NCI-H82 treated with DMSO at 0.1 percent for 48 hours (cell line): ENCODE results near the gene ASF1B.
"Not testable (repeated sequence)": the region's sequence is repeated elsewhere in the genome, so short reads cannot be mapped to it uniquely, and the experiment has no call there.

Experiments
- DNase-seq: peaks from one replicate; lab custom pipeline; 2025; ENCODE audit not compliant: unreplicated experiment; lab: John Stamatoyannopoulos, UW

The ASF1B gene

DNA sequence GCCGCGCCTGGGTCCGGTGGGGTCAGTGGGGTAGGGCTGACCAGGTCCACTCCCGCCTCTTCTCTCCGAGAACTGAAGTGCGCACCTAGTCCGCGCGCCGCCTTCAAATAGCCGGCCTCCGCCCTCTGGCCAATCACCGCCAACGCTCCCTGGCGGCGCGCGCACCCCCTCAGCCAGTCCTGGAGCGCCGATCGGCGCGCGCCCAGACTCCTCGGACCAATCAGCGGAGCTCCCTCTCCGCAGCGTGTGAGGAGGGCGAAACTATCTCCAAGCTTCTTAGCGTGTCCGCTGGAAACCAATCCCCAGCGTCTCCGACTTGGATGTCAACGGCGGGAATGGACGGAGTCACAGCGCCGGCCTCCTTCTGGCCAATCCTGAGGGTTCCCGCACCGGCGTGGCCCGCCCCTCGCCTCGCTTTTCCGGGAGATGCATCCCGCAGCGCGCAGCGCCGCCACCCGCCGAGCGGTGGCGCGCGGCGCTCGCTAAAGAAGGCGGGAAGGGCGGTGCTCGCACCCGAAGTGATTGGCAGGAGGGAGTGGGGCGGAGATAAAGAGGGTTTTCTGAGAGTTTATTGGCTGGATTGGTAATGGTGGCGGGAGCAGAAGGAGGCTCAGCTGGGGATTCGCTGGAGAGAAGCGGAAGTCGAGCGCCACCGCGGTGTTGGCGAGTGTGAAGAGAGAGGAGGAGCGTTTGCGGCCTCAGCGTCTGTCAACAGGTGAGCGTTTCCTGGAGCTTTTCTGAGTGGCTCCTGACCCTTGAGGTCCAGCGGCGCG lies at the start of gene ASF1B:
Gene ASF1B (minus strand): TSS at position 81 of the 773 bp plus-strand sequence. CDS start 133 bp downstream, outside the sequence.
- peak; percentile 100 for DNase-seq

DNA sequence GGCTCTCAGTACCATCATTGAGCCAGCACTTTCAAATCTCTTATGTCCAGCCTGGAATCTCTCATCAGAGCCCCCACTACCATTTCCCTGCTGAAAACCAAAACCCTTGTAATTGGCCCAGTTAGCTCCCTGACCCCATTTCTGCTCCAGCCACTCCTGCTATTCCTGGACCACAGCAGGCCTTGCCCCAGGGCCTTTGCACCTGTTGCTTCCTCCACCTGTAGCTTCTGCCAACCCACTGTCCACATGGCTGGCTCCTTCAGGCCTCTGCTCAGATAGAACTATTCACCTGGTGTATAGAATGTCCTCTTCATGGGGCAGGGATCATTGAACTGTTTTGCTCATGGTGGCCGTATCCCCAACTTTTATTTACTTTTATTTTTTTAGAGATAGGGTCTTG lies 49.3 kb upstream of the ASF1B start:
- not testable (repeated sequence) for DNase-seq

DNA sequence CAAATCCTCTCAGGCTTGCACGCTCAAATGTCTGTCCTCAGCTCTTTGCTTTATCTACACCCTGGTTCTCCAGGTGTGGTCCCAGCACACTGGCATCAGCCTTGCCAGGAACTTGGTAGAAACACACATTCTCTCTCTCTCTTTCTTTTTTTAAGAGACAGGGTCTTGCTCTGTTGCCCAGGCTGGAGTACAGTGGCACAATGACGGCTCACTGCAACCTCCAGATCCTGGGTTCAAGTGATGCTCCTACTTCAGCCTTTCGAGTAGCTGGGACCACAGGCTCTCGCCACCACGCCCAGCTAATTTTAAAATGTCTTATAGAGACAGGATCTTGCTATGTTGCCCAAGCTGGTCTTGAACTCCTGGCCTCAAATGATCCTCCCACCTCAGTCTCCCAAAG lies 48.8 kb upstream of the ASF1B start:
- DNase-seq = no peak

DNA sequence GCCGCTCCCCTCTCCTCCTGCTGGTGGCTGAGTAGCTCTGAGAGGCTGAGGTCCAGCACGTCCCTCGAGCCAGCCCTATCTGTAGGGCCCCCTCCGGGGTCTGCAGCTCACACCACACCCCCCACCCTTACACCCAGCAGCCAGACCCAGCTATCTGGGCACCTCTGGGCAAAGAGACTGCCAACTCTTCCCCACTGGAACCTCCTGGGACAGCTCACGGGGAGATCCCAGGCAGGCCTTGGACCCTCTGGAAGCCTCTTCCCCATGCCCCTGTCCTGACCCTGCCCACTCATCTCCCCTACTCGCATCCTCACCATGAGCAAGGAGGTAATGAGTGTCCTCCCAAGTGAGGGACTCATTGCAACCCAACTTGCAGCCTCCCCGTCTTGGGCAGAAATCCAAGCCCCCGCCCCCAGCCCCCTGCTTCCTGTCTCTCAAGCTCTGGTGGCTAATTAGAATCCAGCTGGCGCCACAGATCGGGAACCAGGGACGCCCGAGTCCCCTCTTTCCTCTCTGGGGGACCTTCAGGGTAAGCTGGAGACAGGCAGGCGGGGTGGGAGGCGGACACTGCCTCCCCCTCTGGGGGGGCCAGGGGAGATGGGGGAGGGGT lies 47.5 kb upstream of the ASF1B start:
- DNase-seq = no peak

DNA sequence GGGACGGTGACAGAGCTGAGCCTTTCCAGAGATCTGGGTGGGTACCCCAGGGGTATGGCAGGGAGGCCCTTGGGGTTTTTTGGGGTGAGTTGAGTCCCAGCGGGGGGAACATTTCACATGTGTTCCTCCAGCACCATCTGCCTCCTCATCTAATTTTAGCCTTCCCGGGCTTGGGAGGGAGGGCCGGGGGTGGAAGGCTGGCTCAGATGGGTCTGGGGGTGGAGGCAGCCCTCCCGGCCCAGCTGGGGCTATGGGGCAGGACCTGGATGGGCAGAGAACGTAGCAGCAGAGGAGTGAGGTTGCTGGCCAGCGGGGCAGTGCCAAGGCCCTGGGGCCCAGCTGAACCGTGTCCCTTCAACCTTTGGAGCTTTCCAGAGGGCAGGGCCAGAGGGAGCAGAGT lies 46.1 kb upstream of the ASF1B start:
- no peak for DNase-seq

DNA sequence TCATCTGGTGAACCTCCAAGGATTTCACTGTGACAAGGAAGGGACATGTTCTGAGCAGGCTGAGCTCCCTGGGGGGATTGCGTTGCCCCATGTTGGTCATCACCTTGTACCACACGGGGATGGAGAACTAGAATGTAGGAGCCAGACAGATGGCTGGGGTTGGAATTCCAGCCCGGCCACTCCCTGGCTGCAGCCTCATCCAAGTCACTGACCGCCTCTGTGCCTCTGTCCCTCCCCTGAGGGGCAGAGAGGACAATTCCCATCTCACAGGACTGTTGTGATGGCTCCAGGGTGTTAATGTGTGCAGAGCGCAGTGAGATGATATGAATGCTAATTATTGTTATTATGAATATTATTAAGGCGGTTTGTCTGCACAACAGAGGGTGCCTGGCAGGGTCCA lies 45.5 kb upstream of the ASF1B start:
- no peak for DNase-seq

DNA sequence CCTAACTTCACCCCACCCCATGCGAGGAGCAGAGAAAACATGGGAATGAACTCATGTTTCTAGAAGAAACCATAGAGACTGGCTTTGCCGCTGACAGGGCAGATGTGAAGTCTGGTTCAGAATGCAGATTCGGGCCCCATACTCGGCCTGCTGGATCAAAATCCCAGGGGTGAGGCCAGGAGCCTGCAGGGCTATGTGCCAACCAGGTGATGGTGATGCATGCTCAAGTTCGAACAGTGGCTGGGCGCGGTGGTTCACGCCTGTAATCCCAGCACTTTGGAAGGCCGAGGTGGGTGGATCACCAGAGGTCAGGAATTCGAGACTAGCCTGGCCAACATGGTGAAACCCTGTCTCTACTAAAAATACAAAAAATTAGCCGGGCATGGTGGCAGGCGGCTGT lies 44.8 kb upstream of the ASF1B start:
- DNase-seq = not testable (repeated sequence)

DNA sequence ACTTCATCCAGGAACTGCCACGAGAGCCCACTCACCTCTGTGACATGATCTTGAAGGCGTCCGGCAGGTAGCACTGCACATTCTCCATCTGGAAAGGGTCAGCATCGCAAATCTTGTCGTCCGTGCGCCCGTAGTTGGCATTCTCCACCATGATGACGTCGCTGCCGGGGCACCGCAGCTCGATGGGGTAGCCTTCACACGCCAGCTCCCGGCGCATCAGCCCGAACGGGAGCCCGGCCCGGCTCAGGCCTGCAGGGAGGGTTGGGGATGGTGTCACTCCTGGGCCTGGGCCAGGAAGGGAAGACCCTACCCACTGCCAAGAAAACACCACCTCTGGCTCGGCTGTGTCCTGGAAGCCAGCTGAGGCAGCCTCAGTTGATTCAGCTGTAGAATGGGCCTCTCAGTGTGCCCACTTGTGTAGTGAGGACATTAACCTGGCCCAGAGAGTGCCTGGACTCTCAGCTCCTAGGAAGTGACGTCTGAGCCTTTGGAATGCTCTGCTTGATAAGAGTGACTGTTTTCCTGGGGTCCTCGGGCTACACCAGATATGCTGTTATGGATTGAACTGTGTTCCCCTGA lies 41.2 kb upstream of the ASF1B start:
- DNase-seq = no peak

DNA sequence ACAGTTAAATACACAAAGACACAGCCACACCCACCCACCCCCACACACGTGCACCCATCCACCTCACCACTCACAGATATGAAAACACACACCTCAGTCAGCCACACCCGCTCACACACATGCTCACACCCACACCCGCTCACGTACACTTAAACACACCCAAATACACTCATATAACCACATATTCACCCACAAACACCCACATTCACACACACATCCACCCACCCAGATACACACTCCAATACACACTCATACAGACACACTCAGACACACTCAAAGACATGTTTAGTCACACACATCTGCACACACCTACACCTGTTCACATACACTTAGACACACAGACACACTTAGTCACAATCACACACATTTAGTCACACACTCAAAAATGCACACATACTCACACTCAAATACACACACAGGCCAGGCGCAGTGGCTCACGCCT lies 39.0 kb upstream of the ASF1B start:
- DNase-seq = no peak

DNA sequence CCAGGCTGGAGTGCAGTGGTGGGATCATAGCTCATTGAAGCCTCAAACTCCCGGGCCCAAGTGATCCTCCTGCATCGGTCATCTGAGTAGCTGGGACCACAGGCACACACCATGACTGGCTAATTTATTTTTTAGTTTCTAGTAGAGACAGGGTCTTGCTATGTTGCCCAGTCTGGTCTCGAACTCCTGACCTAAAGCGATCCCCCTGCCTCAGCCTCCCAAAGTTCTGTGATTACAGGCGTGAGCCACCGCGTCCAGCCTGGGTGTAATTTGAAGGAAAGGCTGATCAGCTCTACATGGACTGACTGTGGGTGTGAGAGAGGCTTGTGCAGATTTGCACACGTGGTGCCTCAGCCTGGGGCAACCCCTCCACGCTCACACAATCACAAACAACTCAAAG lies 38.5 kb upstream of the ASF1B start:
- no peak for DNase-seq

DNA sequence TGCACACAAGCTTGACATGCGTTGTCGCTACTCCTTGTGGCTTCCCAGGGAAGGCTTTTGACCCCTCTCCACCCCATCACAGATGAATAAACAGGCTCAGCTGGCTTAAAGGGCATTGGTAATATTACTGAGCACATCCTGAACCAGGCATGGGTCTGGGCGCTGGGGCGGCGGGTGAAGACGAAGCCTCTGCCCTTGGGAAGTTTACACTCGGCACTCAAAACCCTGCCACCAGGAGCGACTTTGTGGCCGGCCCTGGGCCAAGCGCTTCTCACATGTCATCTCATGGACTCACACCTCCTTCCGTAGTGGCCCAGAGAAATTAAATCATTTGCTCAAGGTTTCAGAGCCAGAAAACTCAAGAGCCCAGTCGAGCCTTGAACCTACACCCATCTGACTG lies 32.6 kb upstream of the ASF1B start:
- no peak for DNase-seq

DNA sequence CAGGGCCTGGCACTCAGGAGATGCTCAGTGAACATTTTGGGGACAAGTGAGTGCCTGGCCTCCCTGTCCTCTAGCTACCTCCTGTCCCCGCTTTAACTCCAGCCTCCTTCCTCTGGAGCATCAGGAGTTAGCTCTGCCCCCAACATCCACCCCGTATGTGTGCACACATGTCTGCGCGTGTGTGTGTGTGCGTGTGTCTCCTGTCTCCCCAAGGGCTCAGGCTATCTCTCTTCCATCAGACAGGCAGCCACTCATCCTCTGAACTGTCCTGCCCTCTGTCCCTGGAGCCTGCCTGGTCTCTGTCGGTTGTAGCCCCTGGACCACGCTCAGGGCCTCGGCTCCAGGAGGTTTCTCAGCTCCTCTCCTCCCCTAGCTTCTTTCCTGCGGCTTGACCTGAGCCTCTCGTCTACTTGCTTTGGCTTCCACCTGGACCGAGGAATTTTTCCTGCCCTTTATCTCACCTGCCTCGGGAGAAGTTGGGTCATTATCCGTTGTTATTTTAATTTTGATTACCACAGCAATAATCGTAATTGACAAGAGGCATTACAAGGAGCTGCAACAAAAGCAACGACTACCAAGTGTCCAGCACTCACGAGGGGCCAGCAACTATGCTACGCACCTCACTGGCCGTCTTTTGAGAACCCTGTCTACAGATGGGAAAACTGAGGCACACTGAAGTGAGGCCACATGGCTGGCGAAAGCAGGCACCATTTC lies 32.0 kb upstream of the ASF1B start:
- DNase-seq = no peak

DNA sequence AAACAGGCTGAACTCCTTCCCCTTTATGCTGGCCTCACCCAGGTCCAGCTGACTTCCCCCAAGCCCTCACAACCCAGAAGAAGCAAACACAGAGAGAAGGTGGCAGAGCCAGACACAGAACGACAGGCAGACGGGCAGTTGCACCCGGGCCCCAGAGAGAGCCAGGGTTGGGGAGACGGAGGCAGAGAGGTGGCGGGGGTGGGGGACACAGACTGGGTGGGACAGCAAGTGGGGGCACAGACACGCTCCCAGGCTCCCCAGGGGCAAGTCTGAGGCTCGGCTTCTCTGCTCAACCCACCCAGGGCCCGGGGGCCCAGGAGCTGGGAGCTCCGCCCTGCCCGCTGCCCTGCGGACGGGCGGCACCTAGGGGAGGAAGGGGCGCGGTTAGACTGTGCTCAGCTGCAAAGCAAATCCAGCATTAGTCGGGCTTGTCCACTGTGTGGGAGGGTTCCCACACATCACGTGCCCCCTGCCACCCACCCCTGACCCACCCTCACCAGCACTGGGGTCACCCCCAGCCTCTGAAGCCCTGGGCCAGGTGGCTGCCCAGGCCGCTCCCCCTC lies 31.3 kb upstream of the ASF1B start:
- DNase-seq = no peak

DNA sequence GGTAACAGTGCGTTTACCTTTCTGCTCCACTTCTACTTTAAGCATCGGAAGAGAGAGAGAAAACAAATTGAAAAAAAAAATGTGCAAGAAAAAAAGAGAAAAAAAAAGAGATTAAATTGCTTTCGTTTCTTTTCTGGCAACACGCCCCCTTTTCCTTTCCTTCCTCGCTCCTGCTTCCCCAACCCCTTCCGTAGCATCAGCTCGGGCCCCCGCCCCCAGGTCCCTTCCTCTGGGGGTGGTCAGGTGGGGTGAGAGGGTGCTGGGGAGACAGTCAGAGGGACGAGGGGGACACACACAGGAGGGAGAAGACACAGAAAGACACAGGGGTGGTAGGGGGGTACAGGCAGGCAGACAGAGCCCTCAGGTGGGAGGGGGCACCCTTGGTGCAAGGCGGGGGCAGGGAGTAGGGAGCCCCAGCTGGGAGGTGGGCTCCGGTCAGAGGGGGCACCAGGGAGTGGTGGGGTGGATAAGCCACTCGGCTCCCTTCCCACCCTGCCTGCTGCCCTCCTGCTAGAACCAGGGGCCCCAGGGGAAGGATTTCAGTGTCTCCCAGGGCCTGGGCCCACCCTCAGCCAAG lies 30.7 kb upstream of the ASF1B start:
- no peak for DNase-seq

DNA sequence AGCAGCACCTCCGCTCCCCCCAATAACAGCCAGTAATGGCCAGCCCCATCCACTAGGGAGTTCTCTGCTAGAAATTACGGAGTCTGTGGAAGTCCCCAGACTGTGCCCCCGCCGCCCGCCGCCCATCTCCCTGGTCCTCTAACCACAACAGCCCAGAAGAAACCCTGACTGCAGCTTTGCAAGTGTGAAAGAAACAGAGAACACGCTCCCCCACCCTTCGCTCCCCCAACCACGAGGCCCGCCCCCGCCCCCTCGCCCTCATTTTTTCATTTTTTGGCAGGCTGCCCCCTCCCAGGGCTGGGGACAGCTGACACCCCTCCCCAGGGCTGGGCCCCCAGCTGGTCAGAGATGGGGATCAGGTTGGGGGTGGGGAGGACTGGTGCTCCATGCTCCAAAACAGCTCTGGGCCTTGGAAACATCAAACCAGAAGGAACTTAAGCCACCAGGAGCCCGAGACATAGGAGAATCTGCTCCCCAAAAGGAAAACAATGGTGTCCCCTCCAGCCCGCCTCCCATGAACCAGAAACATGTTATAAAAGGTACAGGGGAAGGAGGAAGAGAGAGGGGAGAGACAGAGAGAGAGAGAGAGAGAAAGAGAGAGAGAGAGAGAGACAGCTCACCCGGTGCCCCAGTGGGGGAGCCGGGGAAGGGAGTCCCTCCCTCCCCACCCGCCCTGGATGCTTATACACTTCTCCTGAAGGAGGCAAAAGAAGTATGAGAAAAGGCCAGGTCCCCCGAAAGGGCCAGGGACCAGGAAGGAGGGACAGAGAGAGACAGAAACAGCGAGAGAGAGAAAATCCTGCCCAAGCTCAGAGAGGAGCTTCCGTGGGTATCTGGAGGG lies 29.8 kb upstream of the ASF1B start:
- no peak for DNase-seq

DNA sequence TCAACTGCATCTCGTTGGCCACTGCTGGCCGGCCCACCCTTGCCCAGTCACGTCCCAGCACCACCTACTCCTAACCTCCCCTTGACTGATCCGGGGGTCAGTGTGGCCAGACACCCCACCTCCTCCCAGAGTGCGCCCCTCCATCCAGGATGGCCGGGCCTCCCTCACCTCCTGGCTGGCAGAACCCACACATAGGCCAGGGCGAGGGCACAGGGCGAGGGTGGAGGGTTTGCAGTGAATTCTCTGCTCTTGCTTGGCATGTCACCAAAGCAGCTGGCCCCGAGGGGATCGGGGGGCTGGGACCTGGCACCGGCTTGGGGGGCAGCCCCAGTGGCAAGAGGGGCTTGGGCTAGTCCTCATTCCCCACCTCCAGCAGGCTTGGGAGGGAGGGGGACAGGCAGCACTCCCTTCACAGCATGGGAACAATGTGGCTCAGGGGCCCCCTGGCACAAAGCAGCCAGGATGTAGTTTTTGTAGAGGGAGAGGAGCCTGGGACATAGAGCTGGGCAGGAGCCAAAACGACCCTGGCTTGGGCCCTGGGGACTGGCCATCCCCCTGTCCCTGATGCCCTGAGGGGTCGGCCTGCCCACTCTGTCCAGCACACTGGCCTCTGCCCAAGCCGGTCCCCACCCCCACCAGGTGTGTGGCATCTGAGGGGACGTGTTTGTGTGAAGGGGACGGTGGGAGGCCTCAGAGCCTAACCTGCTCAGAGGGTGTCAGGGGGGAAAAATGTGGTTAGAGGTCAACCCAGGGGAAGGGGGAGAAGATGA lies 28.5 kb upstream of the ASF1B start:
- no peak for DNase-seq

DNA sequence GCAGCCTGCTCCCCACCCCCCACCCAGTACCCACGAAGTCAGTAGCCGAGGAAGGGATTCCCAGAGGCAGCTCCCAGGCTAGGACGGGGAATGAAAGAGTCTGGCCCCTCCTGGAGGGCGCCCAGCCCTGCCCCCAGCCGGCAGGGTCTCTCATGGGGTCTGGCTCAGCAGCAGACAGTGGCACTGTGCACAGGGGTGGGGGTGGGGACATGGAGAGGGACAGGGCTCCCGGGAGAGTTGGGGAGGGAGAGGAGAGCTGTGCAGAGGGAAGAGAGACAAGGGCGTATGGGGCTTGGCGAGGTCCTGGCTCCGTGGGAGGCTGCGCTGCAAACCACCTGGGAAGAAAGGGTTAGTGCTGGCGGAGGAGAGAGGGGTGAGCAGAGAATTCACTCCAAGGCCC lies 27.7 kb upstream of the ASF1B start:
- no peak for DNase-seq

DNA sequence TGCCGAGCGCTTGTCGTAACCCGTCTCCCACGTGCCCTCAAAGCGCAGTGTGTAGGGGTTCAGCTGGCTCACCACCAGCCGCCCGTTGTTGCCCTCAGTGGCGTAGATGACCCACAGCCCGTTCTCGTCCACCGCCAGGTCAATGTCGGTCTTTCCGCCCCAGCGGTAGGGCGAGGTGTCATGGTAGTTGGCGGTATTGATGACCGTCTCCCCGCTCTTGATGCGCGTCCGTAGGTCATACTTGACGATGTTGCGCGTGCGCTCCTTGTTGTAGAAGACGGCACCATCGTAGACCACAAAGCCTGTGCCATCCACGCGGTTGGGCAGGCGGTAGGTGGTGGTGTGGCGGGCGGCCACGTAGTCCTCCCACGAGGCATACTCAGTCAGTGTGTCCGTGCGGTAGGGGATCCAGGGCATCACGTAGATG lies 26.5 kb upstream of the ASF1B start:
- DNase-seq = no peak

DNA sequence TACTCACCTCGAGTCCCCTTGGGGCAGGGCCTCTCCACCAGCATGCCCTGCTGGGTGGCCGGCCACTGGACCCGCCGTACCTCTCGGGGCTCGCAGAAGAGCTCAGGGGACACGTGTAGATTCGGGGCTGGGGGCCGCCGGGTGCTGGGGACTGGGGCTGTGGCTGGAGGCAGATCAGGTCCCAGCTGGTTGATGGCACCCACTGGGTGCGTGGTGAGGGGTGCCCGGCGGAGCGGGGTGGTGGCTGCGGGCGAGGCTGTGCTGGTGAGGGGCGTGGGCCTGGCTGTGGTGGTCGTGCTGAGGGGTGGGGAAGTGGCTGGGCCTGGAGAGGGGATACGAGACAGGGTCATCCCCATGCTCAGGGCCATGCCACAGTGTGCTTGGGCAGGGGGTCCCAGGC lies 24.9 kb upstream of the ASF1B start:
- no peak for DNase-seq
